Ureter (tissue), 1 donor: ENCODE measurements around the gene FCHO1. TPM values are rescaled to one million over a fixed set of nuclear protein-coding genes. Genes with fewer than 3 reads are reported as not detected.

Experiments
- DNase-seq: peaks from one replicate; pipeline ENCODE4 v3.0.0-alpha.2; 2020; ENCODE audit warnings: low spot score
- total RNA-seq: library from RNA; stranded (reverse); gene quantifications from one replicate; pipeline ENCODE4 v1.2.4, GENCODE V29; 2023
- donor health status: DM: yes; HTN: yes; CAD: no.

Gene FCHO1
- total RNA-seq, 1 donor from 2014 or later: 4.8 TPM

DNA sequence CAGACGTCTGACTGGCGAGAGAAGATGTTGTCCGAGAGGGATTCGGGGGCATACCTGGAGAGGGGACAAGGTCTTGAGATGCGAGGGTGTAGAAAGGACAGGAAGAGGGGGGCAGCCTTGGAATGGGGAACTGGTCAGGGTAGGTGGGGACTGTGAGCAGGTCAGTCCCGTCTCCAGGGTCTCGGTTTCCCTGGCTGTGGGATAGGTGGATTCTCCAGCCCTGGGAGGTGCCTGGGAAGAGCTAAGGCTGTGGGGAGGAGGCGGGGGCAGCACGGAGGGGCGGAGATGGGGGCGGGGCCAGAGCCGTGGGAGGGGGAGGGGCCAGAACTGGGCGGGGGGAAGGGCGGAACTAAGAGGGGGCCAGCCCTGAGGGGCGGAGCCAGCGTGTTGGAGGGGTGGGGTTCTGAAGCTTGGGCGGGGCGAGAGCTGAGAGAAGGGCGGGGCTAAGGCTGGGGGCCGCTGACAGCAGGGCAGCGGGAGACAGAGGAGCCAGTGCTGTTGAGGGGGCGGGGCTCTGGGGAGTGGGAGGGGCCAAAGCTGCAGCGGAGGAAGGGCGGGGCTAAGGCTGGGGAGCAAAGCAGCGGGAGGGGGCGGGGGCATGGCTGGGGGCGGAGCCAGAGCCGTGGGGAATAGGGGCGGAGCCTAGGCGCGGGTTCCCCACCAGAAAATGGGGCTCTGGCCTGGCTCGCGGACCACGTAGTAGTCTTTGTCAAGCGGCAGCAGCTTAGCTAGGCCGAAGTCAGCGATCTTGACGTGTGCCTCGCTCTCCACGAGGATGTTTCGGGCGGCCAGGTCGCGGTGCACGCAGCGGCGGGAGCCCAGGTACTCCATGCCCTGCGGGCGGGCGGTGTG lies 79.5 kb downstream of the FCHO1 start:
- peak; percentile 91 for DNase-seq

DNA sequence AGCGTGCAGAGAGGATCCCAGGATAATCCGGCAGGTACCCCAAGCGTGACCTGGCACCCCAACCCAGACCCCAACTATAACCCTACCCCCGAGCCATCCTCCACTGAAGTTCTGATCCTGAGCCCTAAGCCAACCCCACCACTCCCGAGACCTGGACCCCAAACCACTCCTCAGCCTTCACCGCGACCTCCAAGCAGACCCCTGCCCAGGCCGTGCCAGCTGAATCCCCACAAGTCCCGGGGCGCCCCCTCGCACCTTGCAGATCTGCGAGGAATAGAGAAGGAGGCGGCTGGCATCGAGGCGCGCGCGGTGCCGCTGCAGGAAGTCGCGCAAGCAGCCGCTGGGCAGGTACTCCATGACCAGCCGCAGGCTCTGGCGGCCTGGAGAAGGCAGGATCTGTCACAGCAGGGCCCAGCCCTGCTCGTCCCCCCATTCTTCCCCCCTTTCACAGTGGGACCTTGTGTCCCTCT lies 80.2 kb downstream of the FCHO1 start:
- peak; percentile 48 for DNase-seq

DNA sequence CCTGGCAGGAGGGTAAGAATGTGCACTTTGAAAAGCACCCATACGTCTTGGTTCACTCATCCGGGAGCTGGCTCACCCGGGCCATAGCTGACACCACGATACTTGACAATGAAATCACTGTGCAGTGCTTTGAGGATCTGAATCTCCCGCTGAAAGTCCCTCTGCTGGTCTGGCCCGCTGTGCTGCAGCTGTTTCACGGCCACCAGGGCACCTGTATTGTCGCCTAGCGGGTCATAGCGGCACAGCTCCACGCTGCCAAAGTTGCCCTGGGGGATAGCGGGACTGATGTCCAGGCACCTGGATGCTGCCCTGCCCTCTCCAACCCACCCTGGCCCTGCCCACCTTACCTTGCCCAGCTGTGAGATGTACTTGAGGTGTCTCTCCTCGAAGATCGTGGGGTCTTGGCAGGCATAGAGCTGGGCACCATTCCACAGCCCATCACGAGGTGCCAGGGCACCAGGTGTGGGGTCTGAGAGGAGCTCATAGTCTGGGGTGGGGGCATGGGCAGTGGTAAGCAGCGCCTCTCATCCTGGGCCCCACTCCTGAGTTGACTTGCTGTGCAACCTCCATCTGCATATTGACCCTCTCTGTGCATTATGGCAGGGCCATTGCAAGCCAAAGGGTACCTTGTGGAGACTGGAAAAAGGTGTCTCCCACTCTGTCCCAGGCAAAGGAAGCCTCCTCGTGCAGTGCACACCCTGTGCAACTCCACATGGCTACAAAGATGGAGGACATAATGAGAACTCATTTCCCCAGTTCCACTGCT lies 81.3 kb downstream of the FCHO1 start:
- no peak for DNase-seq

DNA sequence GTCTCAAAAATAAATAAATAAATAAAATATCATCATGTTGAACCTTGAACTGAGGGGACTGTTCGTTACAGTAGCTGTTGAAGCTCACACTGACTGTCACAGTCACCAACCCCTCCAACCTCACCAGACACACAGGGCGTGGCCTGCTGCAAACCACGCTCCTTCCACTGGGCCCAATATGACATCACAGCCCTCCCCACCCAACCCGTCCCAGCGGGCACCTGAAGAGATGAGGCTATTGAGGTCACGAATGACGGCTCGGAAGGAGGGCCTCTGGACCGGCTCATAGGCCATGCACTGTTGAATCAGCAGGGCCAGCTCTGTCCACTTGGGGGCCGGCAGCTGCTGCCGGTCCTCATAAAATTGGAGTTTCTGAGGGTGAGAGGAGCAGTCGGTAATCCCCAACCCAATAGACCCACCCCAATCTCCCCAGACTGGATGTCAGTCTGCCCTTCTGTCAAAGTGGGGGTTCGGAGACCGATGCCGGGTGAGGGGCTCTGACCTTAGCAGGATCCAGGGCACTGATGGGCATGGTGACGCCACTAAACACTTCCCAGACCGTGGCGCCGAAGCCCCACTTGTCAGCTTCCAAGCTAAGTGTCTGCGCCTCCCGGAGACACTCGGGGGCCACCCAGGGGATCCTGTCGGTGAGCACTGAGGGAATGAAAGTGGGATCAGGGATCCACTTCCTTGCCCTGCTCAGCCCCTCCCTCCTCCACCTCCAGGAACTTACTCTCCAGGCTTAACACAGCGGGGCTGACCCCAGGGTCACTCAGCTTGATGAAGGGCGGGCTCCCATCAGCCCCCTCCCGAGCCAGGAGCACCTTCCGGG lies 83.3 kb downstream of the FCHO1 start:
- DNase-seq: no peak

DNA sequence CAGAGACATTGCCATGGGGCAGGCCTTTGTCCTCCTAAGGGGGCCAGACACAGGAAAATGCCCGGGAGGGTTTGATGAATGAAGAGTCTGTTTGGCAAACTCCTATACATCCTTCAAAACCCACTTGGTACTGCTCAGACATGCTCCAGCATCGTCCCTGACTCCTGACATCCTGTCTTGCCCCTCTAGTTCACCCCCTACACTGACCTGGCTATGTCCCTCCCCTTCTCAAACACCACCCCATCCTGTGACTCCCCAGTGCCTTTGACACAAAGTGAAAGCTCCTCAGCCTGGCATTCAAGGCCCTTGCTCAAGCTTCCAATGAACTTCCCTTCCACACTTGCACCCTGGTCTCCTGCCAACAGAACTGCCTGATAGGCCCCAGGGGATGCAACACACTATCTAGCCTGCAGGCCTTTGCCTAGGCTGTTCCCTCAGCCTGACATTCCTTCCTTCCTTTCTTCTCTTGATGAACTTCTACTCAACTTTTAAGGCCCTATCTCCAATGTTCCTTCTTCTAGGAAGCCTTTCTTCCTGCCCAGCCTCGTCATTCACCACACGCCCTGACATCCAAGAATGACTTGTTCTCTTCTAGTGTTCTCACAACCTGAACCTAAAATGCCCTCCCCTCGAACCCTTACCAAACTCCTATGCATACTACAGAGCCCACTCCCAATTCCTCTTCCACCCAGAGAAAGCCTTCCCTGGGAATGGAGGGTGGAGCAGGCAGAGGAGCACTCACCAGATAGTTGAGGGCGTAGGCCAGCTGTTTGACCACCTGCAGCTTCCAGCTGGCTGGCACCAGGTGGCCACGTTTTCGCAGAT lies 84.1 kb downstream of the FCHO1 start:
- no peak for DNase-seq

DNA sequence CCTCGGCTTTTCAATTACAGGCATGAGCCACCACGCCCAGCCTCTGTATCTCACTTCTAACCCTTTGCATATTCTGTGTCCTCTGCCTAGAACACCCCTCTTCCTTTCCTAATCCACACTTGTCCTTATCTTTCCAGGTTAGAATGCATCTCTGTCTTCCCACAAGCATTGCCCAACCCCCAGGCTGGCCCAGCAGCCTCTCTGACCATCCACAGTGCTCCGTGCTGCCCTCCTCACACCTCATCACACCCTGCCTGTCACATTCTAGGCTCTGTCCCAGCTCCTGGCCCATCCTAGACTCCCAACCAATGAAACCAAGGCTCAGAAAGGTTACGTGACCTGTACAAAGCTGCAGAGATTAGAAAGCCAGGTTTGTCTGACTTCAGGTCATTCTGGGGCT lies 85.3 kb downstream of the FCHO1 start:
- no peak for DNase-seq

DNA sequence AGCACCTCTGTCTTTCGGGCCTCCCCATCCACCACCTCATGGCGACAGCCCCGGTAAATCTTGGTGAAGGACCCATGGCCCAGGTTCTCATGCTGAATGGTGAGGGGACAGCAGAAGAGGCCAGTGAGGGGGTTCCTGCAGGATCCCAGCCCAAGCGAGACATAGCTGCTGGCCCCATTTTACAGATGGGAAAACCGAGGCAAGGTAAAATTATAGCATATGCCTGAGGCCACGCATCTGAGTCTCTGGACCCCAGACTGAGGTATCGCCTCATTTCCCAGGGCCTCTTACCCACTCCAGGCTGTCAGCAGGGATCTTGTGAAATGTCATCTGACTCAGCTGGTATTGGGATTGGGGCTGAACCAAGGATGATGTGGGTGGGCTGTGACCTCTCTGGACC lies 86.7 kb downstream of the FCHO1 start:
- no peak for DNase-seq

Other genes starting within 250 kb of the FCHO1 start
- 91.7 TPM for gene PGLS, start 239.8 kb upstream of the FCHO1 start, total RNA-seq
- gene COLGALT1, start 195.8 kb upstream of the FCHO1 start, total RNA-seq: 66.3 TPM
- gene UNC13A, start 63.1 kb upstream of the FCHO1 start, total RNA-seq: 1.4 TPM
- 61.6 TPM for gene MAP1S, start 32.0 kb upstream of the FCHO1 start, total RNA-seq
- 88.2 TPM for gene B3GNT3, start 43.7 kb downstream of the FCHO1 start, total RNA-seq
- gene INSL3, start 70.0 kb downstream of the FCHO1 start, total RNA-seq: not detected
- 16.8 TPM for gene JAK3, start 96.5 kb downstream of the FCHO1 start, total RNA-seq
- 2,079 TPM for gene RPL18A, start 108.4 kb downstream of the FCHO1 start, total RNA-seq
- 0.13 TPM for gene SLC5A5, start 120.5 kb downstream of the FCHO1 start, total RNA-seq
- 43.6 TPM for gene CCDC124, start 181.5 kb downstream of the FCHO1 start, total RNA-seq
- gene KCNN1, start 215.6 kb downstream of the FCHO1 start, total RNA-seq: 0.34 TPM